HEK293T (cell line): ENCODE measurements around the gene RNLS.
"Not testable (repeated sequence)": the region's sequence is repeated elsewhere in the genome, so short reads cannot be mapped to it uniquely, and the experiment has no call there.

Experiments used
- FOXA1 ChIP-seq: fragments of 450-650 bp; IDR thresholded peaks from 2 replicates; pipeline ENCODE4 v1.6.1; 2016; ENCODE audit warnings: mild to moderate bottlenecking
- FOXM1 ChIP-seq: fragments of 450-650 bp; IDR thresholded peaks from 2 replicates; pipeline ENCODE4 v1.6.1; 2017; ENCODE audit warnings: mild to moderate bottlenecking, borderline replicate concordance
- SP1 ChIP-seq: fragments of 450-650 bp; IDR thresholded peaks from 2 replicates; pipeline ENCODE4 v1.6.1; 2017
- SUZ12 ChIP-seq: fragments of 450-650 bp; IDR thresholded peaks from 2 replicates; pipeline ENCODE4 v1.6.1; 2016; ENCODE audit warnings: mild to moderate bottlenecking

- not testable (repeated sequence) for TF ChIP-seq SUZ12, FOXM1, SP1, FOXA1
Measured at GRCh38 chr10:88486816-88487215, 96.3 kb downstream of the RNLS start.
